ENCODE data around the gene ZNF329.

The ZNF329 gene

GRCh38 chr19:58150328-58150921 lies at the start of gene ZNF329:
Gene ZNF329, minus strand, starts transcription at chr19:58150789. Its CDS starts 21,286 bp downstream, at chr19:58129503.
- peak within 1 kb of the TSS; percentile 76 to 88 for H3K27ac ChIP-seq
- H3K4me3 ChIP-seq: peak within 1 kb of the TSS; percentile 90
- TF ChIP-seq, protein P1, sequence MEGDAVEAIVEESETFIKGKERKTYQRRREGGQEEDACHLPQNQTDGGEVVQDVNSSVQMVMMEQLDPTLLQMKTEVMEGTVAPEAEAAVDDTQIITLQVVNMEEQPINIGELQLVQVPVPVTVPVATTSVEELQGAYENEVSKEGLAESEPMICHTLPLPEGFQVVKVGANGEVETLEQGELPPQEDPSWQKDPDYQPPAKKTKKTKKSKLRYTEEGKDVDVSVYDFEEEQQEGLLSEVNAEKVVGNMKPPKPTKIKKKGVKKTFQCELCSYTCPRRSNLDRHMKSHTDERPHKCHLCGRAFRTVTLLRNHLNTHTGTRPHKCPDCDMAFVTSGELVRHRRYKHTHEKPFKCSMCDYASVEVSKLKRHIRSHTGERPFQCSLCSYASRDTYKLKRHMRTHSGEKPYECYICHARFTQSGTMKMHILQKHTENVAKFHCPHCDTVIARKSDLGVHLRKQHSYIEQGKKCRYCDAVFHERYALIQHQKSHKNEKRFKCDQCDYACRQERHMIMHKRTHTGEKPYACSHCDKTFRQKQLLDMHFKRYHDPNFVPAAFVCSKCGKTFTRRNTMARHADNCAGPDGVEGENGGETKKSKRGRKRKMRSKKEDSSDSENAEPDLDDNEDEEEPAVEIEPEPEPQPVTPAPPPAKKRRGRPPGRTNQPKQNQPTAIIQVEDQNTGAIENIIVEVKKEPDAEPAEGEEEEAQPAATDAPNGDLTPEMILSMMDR (IDR thresholded peaks at IDR 0.05): no peak
- DNase-seq (ENCODE audit: low spot score): peak; percentile 84

DNA sequence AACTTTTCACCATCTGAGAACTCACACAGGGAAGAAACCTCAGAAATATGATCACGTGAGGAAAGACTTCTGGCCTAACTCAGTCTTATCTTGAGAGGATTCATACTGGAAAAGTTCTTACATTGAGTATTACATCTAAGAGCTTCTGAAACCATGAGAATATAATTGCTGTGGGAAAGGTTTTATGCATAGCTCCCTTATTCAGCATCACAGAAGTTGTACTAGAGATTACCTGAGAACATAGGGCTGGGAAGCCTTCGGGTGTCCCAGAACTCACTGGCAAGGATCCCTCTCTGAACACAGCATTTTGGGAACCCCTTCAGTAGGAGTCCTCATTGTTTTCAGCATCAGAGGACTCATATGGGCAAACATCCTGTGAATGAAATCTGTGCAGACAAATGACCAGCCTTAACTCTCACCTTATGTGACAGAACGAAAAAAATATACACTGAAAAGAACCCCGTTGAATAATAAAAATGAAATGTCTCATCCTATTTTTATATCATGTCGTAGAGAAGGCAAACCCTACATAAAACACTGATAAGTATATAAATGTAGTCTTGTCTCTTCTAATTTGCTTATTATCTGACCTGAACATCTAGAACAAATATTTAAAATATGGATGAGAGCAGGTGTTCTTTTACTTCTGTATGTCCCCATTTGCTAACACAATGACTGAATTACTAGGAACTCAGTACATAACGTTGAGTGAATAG lies 46.5 kb upstream of the ZNF329 start:
- TF ChIP-seq, protein P1 (IDR thresholded peaks at IDR 0.05): no peak
- no peak for DNase-seq (ENCODE audit: low spot score)
- Histone ChIP-seq H3K4me3 (peak overlapping the region; percentile 19), H3K27ac (no peak overlapping the region)

DNA sequence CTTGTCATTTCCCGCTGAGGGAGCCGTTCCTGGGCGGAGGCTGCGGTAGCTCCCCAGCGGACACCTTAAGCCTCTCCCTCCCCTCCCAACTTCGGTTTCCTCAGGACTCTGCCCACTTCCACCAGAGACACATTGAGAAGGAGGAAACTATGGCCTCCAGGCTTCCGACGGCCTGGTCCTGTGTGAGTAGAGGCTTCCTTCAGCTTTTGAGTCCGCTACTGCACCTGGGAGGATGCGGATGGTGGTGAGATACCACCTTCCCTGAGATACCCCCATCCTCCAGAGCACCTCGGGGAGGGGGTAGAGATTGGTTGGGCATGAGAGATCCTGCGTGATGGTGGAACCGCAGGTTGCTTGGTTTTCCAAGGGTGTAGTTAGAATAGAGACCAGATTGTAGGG lies 33.2 kb upstream of the ZNF329 start:
- peak; percentile 85 for DNase-seq (ENCODE audit: low spot score)
- peak overlapping the region; percentile 98 for H3K4me3 ChIP-seq
- TF ChIP-seq, protein P1 (IDR thresholded peaks at IDR 0.05): no peak
- peak overlapping the region; percentile 89 to 98 for H3K27ac ChIP-seq

- TF ChIP-seq, protein P1 (IDR thresholded peaks at IDR 0.05): no peak
- peak; percentile 93 for DNase-seq (ENCODE audit: low spot score)
These were observed 32.6 kb upstream of the ZNF329 start, which contains the start of gene ZNF274 for GRCh38 chr19:58182989-58183816. Gene ZNF274, plus strand, starts transcription at chr19:58183061. Its CDS starts 905 bp downstream, at chr19:58183966.

DNA sequence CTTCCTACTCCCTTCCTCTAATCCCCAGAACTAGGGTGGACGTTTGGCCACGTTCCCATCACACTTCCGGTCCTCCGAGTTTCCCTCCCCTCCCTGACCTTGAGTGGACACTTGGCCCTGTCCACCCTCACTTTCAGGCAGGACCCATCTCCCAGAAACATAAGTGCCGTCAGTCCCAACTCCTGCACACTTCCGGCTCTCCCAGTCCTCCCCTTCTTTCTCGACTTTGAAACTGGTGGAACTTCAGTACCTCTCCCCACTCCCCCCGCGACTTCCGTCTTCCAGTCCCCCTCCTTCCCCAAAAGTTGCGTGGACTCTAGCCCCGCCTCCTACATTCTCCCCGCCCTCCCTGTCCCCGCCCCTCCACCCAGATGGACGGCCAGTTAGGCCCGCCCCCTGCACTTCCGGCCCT lies 32.0 kb upstream of the ZNF329 start:
- Histone ChIP-seq H3K4me3 (peak overlapping the region; percentile 98), H3K27ac (peak overlapping the region; percentile 89 to 98)
- TF ChIP-seq, protein P1 (IDR thresholded peaks at IDR 0.05): no peak
- DNase-seq (ENCODE audit: low spot score): no peak

More at GRCh38 chr19:58182989-58183816, 32.6 kb upstream of the ZNF329 start, which contains the start of gene ZNF274:
- Histone ChIP-seq H3K4me3 (peak within 1 kb of the TSS; percentile 98), H3K27ac (peak within 1 kb of the TSS; percentile 89 to 98)

DNA sequence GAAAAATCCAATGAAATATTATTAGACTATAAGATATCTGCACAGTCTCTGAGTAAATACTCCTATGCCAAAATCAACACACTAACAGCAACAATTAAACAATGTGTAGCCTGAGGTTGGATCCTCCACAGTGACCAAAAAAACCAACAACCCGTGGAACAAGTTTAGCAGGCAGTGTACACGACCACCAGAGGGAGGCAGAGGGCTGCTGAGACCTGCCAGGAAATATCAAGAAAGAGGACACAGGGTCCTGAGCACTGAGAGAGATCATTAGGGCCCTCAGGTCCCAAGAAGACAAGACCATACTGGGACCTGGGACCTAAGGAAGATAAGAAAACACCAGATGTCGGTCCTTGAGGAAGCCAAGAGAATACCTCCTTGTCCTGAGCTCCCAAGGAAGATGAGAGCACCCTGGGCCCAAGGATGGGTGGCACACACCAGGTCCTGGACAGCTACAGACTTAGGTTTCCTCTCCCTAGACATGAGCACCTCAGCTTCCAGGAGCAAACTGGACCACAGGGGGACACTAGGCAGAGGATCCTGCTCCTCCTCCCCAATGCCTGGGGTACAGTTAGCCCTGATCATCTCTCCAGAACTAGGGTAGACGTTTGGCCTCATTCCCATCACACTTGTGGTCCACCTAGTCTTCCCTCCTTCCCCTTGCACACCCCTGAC lies 31.4 kb upstream of the ZNF329 start:
- DNase-seq (ENCODE audit: low spot score): peak; percentile 57
- Histone ChIP-seq H3K27ac (peak overlapping the region; percentile 89 to 98), H3K4me3 (peak overlapping the region; percentile 98)
- TF ChIP-seq, protein P1 (IDR thresholded peaks at IDR 0.05): no peak
